ENCODE results near the gene BRD1. TPM values are rescaled to one million over a fixed set of nuclear protein-coding genes. Genes with fewer than 3 reads are reported as not detected.

BRD1 gene
- total RNA-seq (2011; cell fraction: chromatin; rRNA removed; ENCODE audit: low replicate concordance) = 34.4 and 58.3 TPM in 2 replicates
- total RNA-seq (2011; cell fraction: nucleolus; rRNA removed) = 28.7 and 34.9 TPM in 2 replicates
- total RNA-seq (2011; cell fraction: nucleoplasm; rRNA removed) = 20.9 and 28.2 TPM in 2 replicates
- total RNA-seq (2014; rRNA removed) (10.4 and 12.2 TPM in 2 replicates), total RNA-seq (2014; rRNA removed; fragmentation: Illumina TruSeq; extraction: Trizol) (5.3 and 7.4 TPM in 2 replicates), total RNA-seq (2015; rRNA removed; fragmentation: Illumina TruSeq; extraction: Trizol) (7.2 and 7.5 TPM in 2 replicates), total RNA-seq (2021) (14.1 and 17.6 TPM in 2 replicates), polyA plus RNA-seq (2011; rRNA removed) (2.4 and 2.5 TPM in 2 replicates), polyA plus RNA-seq (2014; fragmentation: Illumina TruSeq; extraction: Trizol) (5.5 and 8.7 TPM in 2 replicates), polyA plus RNA-seq (2014; fragmentation: Nextera tagmentation; extraction: Ambion mirVana) (under 1 TPM; 0.42 to 0.63 TPM), polyA plus RNA-seq (2014; rRNA removed) (8.4 and 9.9 TPM in 2 replicates), polyA minus RNA-seq (2011; rRNA and poly(A)+ RNA removed) (3.2 and 4.2 TPM in 2 replicates), Bru-seq, nascent RNA (percentile 65 among the genes with signal in this experiment), BruChase-seq, experiment 1, labeled RNA remaining after a 2-hour chase (percentile 76 among the genes with signal in this experiment), BruChase-seq, experiment 2, labeled RNA remaining after a 6-hour chase (percentile 78 among the genes with signal in this experiment)
- 1.9 and 2.0 TPM in 2 replicates for polyA plus RNA-seq (2011; cell fraction: cytosol; rRNA removed)
- polyA plus RNA-seq (2011; cell fraction: nucleus; rRNA removed) = 11.7 and 17.8 TPM in 2 replicates
- polyA plus RNA-seq (2012) = 8.5 and 10.4 TPM in 2 replicates
- 5.6 and 8.6 TPM in 2 replicates for polyA minus RNA-seq (2011; cell fraction: cytosol; rRNA and poly(A)+ RNA removed)
- polyA minus RNA-seq (2011; cell fraction: nucleus; rRNA and poly(A)+ RNA removed) = 10.8 and 11.2 TPM in 2 replicates
- long read RNA-seq, experiment 1, full-length matches to known transcripts = 6 of 39 reads
- long read RNA-seq, experiment 1, partial matches to known transcripts = 19 of 39 reads
- long read RNA-seq, experiment 1, other reads (novel, unspliced or antisense) = 14 of 39 reads
- long read RNA-seq, experiment 2, full-length matches to known transcripts = 2 of 11 reads
- long read RNA-seq, experiment 2, partial matches to known transcripts = 2 of 11 reads
- long read RNA-seq, experiment 2, other reads (novel, unspliced or antisense) = 7 of 11 reads
- long read RNA-seq, experiment 3, partial matches to known transcripts = 1 of 1 reads
- long read RNA-seq, experiment 3, other reads (novel, unspliced or antisense) = 0 of 1 reads

DNA sequence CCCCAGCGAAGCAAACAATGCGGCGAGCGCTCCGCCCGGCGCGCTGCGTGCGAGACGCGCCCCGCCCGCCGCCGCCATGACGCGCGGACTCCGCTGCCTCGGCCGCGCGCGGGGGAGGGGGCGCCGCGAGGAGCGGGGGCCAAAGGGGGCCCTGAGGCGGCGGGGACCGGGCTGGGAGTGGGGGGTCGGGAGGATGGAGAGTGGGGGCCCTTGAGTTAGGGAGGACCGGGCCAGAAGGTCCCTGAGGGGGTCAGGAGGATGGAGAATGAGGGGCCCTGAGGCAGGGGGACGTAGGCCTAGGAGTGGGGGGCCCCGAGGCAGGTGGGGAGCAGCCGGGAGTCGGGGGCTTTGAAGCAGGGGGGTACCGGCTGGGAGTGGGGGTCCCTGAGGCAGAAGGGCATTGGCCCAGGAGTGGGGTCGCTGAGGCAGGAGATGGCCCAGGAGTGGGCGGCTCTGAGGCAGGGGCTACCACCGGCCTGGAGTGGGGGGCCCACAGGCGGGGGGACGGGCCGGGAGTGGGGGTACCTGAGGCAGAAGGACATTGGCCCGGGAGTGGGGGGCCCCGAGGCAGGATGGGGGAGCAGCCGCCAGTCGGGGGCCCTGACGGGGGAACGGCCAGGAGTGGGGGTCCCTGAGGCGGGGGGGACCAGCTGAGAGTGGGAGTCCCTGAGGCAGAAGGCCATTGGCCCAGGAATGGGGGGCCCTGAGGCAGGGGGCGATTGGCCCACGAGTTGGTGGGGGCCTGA lies at the start of gene BRD1:
Gene BRD1, minus strand, starts transcription at position 21 of the 746 bp plus-strand sequence. CDS start 3,556 bp downstream, outside the sequence.
- peak within 1 kb of the TSS; percentile 51; the same call in 1 of the 2 replicates for H2AFZ ChIP-seq (ENCODE audit: low read depth, low read length)
- H3K4me3 ChIP-seq = peak within 1 kb of the TSS; percentile 65
- intact Hi-C loops (cut with micrococcal nuclease) = no loop called here
- H3K4me2 ChIP-seq (ENCODE audit: insufficient read depth, low read length) = peak within 1 kb of the TSS; percentile 87
- ChIA-PET CTCF (ENCODE audit: low intra/inter-chr PET ratio) (no interaction called here), POLR2A (no interaction called here)
- DNase-seq (ENCODE audit: extremely low read depth in 1 of 4, low spot score in 3 of 4) (peak in 2 of 4 experiments; percentile 62 to 70), ATAC-seq (peak; percentile 76), FAIRE-seq (no peak)
- WGBS (ENCODE audit: insufficient coverage, low coverage, missing lambda C conversion rate) = 0% methylated on average over 1 of the region's 54 CpGs
- peaks cover 7 to 51% of the 10 kb centered on the region in 2 experiments; a peak in 4 of 5 replicates for H3K4me1 ChIP-seq (replicated peaks in 1 of 2; ENCODE audit: control insufficient read depth in 2 of 2, insufficient read depth in 2 of 2, low read length in 2 of 2)
- H3K27me3 ChIP-seq (ENCODE audit: control insufficient read depth in 2 of 2, insufficient read depth in 2 of 2, low read length in 2 of 2) = peaks cover 2 to 5% of the 10 kb centered on the region in 2 experiments; a peak in 2 of 5 replicates
- H3K36me3 ChIP-seq (ENCODE audit: control insufficient read depth, insufficient read depth, low read length) = peaks cover 28% of the 10 kb centered on the region; the same call in 2 of the 3 replicates
- no TSS peak for BruUV-seq (replicated peaks)
- peak within 1 kb of the TSS; percentile 82 to 97 for H3K9ac ChIP-seq (ENCODE audit: insufficient read depth in 1 of 2, low read depth in 2 of 2, low read length in 2 of 2)
- H4K20me1 ChIP-seq (replicated peaks; ENCODE audit: control insufficient read depth, insufficient read depth, low read length) = peaks cover 18% of the 10 kb centered on the region; the same call in 1 of the 2 replicates
- H3K9me1 ChIP-seq (ENCODE audit: control insufficient read depth, insufficient read depth, low read length) = no peaks in the 10 kb centered on the region
- peaks cover 42% of the 10 kb centered on the region for H3K79me2 ChIP-seq (ENCODE audit: control insufficient read depth, insufficient read depth, low read length)
- H3K27ac ChIP-seq (ENCODE audit: extremely low read depth, low read depth, low read length) = peak within 1 kb of the TSS; percentile 82
- in situ Hi-C loops (cut with MboI) = loop anchor here (10.0 kb wide), 1 partner anchor 87 kb away; the partner anchor contains the start of genes ALG12 and CRELD2
- no peaks in the 10 kb centered on the region for H3K9me3 ChIP-seq (replicated peaks; ENCODE audit: control insufficient read depth, insufficient read depth, low read depth, low read length)
- no peak for TF ChIP-seq SP1 (CRISPR knock-in tag; IDR thresholded peaks at IDR 0.05)
- TF ChIP-seq POLR2G (IDR thresholded peaks at IDR 0.05; ENCODE audit: low read depth, low read length) = peak; percentile 76; the same call in 1 of the 2 replicates
- TF ChIP-seq CREM (IDR thresholded peaks at IDR 0.05; ENCODE audit: low read depth) = 0 out of 2 replicates have a peak, but pooled peaks have one; percentile 20
- no peak for TF ChIP-seq NCOA6 (IDR thresholded peaks at IDR 0.05)
- TF ChIP-seq TEAD1 (CRISPR knock-in tag; IDR thresholded peaks at IDR 0.05) = no peak
- TF ChIP-seq ZFP1 (CRISPR knock-in tag; IDR thresholded peaks at IDR 0.05) = no peak
- TF ChIP-seq ZC3H11A (IDR thresholded peaks at IDR 0.05; ENCODE audit: low read depth, low read length) = no peak
- peak; percentile 89 for TF ChIP-seq GMEB1 (CRISPR knock-in tag; IDR thresholded peaks at IDR 0.05)
- no peak for TF ChIP-seq EWSR1 (IDR thresholded peaks at IDR 0.05; ENCODE audit: borderline replicate concordance, low read depth, partially characterized antibody)
- no peak for TF ChIP-seq KAT2B (IDR thresholded peaks at IDR 0.05; ENCODE audit: low read depth, low read length)
- peak; percentile 78 for TF ChIP-seq CXXC5 (CRISPR knock-in tag; IDR thresholded peaks at IDR 0.05)
- peak; percentile 86 for TF ChIP-seq VEZF1 (CRISPR knock-in tag; IDR thresholded peaks at IDR 0.05)
- peak; percentile 33 for TF ChIP-seq CCNT2 (IDR thresholded peaks at IDR 0.05; ENCODE audit: borderline replicate concordance, extremely low read depth, insufficient read length, low read depth, low read length)

Data from K562 (cell line).